PC-9 (cell line): ENCODE results near the gene PGS1.

Source experiments
- CTCF ChIP-seq: fragments of 200-600 bp; sonication (generic); conservative IDR thresholded peaks from 2 replicates; pipeline ENCODE4 v1.6.1; 2017; ENCODE audit warnings: mixed run types, antibody characterized with exemption, mild to moderate bottlenecking, moderate library complexity
- EZH2 ChIP-seq: fragments of 200-600 bp; sonication (generic); IDR thresholded peaks from 2 replicates; pipeline ENCODE4 v1.8.0; 2017; ENCODE audit warnings: antibody characterized with exemption, low read depth

GRCh38 chr17:78346605-78347250, 31.7 kb upstream of the PGS1 start:
- TF ChIP-seq CTCF (no peak), EZH2 (no peak)
